GM23248 (cell line): Measurements from ENCODE around the gene CERS2.

Source experiments
- EZH2 ChIP-seq: fragments of 200-600 bp; sonication (generic); IDR thresholded peaks from 2 replicates; pipeline ENCODE4 v1.6.1; 2018; ENCODE audit warnings: antibody characterized with exemption, mild to moderate bottlenecking; ENCODE audit not compliant: insufficient read depth, poor library complexity, severe bottlenecking
- EZH2phosphoT487 ChIP-seq: fragments of 200-600 bp; sonication (generic); IDR thresholded peaks from 2 replicates; pipeline ENCODE4 v1.6.1; 2018; ENCODE audit warnings: antibody characterized with exemption, moderate library complexity, mild to moderate bottlenecking, low read depth; ENCODE audit not compliant: insufficient read depth

DNA sequence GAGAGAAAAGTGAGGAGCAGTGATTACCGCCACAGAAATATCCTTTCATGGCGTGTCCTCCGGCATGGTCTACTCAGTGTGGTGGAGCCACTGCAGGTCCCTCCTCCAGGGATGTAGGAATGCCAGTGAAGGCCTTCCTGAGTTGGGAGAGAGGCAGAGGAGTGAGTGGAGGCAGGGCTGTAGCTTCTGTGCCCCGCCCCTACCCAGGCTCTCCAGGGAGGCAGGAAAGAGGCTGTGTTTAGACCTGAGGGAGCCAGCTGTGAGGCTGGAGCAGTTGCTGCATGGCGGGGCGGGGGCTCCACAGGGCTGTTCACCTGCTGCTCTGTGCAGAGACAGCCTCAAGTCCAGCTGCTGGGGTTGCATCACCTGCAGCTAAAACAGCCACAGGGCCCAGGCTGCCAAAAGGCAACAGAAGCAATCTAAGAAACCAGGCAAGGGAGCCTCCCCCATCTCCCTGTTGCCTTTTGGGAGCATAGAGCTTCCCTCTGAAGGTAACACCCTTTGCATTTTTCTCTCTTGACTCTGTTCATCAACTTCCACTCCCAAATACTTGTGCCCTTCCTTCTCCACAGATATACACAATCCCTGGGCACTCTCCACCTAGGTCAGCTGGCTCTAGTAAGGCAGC is 6.7 kb upstream of the CERS2 start:
- no peak for TF ChIP-seq EZH2
- no peak for TF ChIP-seq EZH2phosphoT487
